ENCODE measurements around the gene THEM5.
A peak's percentile ranks its signal among the peaks of the same experiment; 100 is the strongest.

The THEM5 gene

DNA sequence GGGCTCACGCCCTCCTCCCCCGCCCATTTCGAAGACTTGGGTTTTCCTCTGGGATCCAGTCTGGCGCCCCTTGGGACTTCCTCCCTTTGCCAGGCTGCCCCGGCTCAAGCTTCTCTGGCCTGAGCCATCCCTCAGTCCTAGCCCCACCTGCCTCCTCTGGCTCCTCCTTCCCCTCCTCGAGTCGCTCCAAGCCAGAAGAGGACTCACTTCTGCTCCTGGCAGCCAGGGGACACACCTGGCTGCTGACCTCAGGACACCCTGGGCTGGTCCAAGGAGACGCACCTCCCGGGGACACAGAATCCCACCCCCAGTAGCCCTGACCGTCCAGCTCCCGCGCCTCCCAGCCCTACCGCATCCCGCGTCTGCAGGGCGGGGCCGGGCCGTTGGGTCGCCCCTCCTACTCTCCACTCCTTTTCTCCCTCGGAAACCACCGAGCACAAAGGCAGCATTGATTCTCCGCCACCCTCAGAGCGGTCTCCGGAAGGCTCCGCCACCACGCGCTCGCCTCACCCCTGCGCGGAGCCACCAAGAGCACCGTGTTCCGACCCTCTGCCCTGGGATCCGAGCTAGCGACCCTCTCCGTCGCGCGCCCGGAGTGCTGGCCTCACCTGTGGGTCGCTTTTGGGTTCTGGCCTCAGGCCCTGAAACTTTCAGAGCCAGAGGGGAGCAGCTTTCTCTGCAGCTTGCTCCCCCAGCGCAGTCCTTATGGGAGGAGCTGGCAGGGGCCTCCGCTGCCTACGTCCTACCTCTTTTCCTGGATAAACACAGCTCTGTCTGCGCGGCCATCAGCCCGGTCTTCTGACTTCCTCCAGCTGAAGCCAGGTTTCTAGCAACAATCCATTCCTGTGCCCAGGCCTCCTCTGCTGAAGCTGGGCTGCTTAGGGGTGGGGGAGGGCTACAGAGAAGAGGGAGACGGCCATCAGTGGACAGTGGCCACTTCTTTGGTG lies 13.8 kb downstream of the THEM5 start, which contains the start of gene C2CD4D:
TSS of gene C2CD4D (minus strand) at position 364 of the 947 bp plus-strand sequence. CDS start 831 bp downstream, outside the sequence.
- FAIRE-seq (no peak), DNase-seq (ENCODE audit: low spot score) (no peak)

DNA sequence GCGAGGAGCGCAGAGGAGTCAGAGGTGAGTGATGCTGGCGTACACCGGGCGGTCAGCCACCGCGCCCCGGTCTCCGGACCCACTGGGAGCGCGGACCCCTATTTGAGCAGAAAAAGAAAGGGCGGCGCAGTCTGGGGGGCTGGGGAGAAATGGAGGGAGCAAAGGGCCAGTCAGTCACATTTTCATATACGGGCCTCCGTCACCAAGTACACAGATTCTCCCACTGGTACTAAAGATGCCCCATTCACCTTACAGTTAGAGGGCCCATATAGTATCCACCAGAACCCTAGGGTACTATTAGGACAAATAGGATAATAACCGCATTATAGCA lies 14.5 kb downstream of the THEM5 start:
- no peak for DNase-seq (ENCODE audit: low spot score)
- no peak for FAIRE-seq

DNA sequence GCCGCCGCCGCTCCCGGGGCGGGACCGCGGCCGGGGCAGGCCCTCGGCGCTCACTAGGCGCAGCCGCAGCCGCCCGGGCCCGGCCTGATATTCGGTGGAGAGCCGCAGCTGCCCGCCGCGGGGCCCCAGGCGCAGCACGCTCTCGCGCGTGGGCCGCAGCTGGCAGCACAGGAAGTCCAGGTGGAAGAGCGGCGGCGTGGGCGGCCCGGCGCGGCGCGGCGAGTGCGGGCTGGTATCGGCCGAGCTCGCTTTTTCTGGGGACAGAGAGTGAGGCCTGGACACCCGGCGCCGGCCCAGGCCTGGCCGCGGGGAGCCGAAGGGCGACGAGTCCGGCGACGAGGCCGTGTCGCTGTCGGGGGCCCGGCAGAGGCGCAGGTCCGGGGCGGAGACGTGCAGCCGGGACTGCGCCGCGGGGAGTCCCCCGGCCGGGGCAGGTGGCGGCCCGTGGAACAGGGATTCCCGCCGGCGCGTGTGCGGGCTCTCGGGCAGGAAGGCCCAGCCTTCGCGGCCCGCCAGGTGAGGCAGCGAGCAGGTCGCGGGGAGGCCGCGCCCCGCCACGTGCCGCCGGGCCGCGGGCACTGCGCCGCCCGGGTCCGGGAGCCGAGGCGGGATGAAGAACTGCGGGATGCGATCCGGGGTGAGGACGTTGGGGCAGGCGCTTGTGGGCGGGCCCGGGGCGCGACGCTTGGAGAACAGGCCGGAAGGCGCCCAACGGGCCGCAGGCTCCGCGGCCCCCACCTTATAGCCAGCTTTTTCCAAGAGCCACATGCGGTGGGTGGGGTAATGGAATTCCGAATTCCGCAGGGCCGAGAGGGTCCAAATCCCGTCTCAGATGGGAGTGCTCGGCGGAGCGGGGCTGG lies 15.1 kb downstream of the THEM5 start:
- DNase-seq (ENCODE audit: low spot score) (no peak), FAIRE-seq (no peak)

DNA sequence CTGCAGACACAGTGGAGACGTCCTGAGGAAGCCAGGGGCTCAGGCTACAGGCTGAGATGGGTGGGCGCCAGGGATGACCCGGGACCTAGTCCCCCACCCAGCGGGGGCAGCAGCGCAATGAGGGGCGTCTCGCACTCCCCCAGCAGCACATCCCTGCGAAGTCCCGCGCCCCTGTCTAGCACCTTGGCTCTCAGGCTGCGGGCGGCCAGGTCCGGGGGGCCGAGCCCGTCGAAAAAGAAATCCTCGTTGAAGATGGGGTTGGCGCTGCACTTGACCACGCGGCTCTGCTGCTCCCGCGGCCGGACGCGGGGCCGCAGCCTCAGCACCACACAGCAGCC lies 15.7 kb downstream of the THEM5 start:
- DNase-seq (ENCODE audit: low spot score), result no peak
- FAIRE-seq, result no peak

DNA sequence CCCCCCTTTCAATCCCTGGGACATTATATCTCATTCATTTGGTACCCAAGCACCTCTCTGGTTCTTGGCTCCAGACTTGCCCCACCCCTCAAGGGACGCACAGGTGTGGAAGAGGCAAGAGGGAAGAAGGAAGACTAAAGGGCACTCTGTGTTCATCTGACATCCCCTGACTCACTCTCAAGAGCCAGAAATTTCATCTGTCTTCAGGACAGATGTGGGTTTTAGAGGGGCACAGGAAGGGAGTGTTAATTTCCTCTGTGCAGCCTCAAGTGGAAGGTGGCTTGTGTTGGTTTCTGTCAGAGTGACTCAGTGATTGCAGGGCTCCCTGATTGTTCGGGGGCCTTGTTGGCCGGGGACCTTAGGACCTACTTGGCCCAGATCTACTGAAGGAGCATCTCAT lies 16.3 kb downstream of the THEM5 start:
- DNase-seq (ENCODE audit: low spot score) (no peak), FAIRE-seq (no peak)

DNA sequence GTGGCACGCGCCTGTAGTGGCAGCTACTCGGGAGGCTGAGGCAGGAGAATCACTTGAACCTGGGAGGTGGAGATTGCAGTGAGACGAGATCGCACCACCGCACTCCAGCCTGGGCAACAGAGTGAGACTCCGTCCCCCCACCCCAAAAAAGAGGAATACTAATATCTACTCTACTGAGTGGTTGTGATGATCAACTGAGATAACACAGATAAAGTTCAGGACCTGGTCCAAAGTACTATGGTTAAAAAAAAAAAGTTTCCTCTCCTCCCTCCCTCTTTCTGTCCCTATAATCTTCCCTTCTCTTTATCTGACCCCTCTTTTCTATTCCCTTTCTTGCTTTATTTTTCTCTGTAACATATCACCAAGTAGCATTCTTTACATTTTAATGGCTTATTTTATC lies 17.9 kb downstream of the THEM5 start:
- DNase-seq (ENCODE audit: low spot score), result no peak
- FAIRE-seq, result no peak

DNA sequence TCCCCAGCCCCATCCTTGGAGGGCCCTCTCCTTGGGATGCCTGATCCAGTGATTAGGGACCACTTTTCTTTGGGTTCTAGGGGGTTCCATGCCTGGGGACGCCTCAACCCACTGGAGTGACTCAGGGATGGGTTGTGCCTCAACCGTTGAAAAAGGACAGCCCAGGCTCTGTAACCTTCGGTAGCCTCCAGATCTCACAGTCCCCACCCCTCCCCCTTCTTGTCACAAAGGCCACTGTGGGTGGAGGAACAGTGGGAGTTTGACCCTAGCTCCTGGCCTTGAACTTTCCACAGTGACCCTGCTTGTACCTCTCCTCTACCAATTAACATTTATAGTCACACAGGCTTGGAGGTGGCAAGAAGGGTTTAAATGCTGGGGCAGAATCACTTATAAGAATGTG lies 19.3 kb downstream of the THEM5 start:
- FAIRE-seq, result no peak
- no peak for DNase-seq (ENCODE audit: low spot score)

DNA sequence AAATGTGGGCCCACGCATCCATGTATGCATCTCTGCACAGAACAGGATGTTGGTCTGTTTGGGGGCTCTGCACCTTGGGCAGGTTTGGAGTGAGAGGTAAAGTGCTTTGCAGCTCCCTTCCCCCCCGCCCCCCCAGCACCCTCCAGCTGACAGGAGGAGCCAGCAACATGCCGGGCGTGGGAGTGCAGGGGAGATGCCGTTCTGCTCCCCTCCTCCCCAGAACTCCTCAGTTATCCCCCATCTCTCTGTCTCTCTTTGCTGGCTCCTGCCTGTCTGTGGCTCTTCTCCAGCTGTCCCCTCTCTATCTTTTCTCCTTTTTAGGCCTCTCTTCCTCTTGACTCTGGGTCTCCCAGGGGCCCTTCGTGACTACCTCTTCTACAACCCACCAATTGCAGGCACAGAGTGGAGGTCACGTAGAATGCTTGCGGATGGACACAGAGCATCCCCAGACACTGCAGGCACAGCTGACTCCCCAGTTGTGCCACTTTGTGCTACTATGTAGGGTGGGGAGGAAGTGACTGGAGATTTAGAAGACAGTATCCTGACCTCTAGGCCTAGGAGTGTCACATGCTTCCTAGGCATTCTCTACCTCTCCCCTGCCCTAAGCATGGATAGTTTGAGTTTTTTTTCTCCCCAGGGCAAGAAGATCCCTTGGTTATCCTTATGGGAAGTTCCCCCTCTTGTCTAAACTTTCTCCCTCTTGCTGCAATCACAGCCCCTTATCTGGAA lies 20.2 kb downstream of the THEM5 start:
- no peak for FAIRE-seq
- DNase-seq (ENCODE audit: low spot score), result no peak

DNA sequence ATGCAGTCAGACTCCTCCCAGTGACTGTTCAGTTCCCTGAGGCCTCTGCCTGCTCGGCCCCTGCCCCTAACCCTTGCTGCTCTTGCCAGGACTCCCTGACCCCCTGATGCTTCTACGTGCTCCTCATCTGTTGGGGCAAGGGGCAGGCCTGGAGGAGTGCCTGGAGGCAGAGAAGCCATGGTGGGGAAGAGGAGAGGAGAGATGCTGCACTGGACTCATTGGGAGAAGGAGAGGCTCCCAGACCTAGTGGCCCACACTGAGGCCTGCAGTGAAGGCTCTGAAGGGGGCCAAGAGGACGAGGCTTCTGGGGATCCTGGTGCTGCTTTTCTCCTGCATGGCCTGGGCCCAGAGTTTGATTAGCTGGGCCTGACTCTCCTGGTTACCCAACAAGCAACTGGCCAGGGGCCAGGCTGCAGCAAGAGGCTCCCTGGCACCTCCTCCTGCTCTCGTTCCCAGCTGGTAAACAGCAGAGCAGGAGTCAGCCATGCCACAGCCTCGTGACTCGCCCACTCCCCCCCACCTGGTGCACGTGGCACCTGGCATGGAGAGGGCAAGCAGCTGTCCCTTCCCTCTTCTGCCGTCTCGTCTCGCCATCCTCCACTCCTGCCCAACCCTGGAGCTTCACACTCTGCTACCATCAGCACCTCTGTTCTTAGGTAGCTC lies 21.1 kb downstream of the THEM5 start:
- DNase-seq (ENCODE audit: low spot score), result peak; percentile 44
- no peak for FAIRE-seq

DNA sequence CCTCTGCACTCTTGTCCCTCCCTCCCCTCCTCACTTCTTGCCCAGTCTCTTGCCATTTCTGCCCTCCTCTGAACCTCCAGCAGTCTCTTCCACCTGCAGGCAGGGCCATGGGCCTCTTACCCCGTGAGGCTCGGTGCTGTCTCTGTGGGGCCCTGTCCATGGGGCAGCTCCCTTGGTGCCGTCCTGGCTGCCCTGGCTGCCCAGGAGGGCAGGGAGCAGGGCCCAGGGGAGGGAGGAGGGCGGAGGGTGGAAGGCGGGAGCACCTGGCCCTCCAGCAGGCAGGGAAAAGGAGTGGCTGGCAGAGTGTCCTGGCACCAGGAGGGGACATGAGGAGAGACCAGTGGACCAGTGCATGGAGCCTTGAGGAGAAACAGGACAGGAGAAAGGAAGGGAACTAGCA lies 21.9 kb downstream of the THEM5 start, which contains the start of gene RORC:
TSS of gene RORC (minus strand) at position 198 of the 400 bp plus-strand sequence. CDS start at position 160, 38 bp downstream.
- FAIRE-seq (no peak), DNase-seq (ENCODE audit: low spot score) (no peak)

DNA sequence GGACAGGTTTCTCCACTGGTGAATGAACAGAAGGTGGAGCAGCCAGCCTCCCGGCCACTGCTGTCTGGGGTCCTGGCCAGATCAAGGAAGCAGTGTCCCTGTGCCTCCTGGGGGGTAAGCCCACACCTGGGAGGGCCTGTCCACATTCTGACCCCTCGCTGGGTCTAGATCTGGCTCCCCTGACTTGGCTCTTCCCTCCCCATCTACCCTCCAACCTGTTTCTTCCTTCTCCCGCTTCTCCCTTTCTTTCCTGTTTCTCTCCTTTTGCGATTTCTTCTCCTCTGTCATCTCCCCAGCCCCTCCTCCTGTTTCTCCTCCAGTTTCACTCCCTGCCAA lies 22.3 kb downstream of the THEM5 start:
- DNase-seq (ENCODE audit: low spot score) (no peak), FAIRE-seq (no peak)

DNA sequence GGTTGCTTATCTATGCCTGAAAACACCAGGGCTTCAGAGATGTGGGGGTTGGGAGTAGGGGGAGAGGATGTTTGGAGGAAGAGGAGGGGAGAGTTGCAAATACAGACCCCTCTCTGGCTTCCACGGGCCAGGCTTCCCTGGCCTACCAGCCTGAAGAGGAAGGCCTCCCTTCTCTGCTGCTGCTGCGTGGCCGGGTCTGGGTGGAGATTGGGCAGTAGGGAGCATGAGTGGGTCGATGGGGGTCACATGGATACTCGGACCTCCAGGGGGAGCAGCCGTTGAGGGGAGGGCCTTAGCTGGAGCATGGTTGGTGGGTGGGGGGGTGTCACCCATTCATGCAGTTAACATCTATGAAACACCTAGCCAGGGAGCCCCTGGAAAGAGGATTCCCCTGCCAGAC lies 23.5 kb downstream of the THEM5 start:
- DNase-seq (ENCODE audit: low spot score), result no peak
- FAIRE-seq, result no peak

DNA sequence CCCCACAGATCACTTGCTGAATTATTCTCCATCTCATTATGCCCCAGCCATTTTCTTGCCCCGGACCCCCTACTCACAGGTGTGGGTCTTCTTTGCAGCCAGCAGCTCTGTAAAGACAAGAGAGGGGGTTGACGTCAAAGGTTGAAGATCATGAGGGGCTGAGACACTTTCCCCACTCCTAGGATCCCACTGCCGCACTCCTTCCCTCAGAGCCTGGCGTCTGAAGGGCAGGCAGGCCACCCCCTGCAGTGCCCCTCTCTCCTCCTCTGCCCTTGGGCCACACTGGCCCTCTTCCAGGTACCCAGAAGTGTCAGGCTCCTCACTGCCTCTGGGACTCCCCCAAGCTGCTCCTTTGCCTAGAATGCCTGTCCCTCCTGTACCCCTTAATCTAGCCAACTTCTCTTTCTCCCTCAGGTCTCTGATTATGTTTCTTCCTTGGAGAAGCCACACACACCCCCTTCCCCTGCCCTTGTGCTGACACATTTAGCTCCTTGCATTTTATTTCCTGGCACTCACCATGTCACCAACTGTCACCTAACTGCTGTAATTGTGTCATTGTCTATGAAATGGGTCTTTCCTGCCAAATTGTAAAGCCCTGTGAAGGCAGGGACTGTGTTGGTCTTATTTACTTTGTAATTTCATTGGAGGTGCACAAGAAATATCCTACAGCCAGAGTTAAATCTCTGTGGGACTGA lies 24.0 kb downstream of the THEM5 start:
- no peak for FAIRE-seq
- DNase-seq (ENCODE audit: low spot score), result no peak

DNA sequence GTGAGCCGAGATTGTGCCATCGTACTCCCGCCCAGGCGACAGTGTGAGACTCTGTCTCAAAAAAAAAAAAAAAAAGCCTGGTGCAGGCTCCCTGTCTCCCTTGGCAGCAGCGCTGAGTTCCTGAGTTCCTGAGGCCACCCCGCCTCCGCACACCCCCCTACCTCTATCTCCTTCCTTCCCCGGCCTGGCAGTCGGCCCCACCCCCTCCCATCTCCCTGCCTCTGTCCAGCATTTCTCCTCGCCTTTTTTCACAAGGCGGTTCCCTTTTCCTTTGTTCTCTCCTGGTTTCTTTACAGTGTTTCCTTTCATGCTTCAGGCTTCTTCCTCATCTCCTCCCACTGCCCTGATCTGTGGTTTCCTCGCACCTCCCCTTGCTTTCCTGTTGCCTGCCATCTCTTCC lies 24.6 kb downstream of the THEM5 start:
- DNase-seq (ENCODE audit: low spot score) (peak; percentile 88), FAIRE-seq (no peak)

DNA sequence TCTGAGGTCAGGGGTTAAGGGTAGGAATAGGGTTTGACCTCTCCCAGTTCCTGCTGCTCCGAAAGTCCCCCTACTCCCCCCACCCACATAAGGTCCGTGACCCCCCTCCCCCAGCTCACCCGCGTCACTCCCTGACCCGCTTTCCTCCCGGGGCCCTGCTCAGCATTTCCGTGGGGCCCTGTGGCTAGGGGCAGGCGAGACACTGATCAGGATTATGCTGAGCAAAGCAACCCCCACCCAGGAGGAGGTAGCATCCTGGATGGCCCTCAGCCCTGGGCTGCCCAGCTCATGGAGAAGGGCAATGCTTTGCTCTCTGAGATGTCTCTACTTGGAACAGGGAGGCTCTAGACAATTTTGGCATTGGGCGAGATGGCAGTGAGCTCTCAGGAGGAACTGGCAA lies 25.7 kb downstream of the THEM5 start:
- FAIRE-seq, result no peak

DNA sequence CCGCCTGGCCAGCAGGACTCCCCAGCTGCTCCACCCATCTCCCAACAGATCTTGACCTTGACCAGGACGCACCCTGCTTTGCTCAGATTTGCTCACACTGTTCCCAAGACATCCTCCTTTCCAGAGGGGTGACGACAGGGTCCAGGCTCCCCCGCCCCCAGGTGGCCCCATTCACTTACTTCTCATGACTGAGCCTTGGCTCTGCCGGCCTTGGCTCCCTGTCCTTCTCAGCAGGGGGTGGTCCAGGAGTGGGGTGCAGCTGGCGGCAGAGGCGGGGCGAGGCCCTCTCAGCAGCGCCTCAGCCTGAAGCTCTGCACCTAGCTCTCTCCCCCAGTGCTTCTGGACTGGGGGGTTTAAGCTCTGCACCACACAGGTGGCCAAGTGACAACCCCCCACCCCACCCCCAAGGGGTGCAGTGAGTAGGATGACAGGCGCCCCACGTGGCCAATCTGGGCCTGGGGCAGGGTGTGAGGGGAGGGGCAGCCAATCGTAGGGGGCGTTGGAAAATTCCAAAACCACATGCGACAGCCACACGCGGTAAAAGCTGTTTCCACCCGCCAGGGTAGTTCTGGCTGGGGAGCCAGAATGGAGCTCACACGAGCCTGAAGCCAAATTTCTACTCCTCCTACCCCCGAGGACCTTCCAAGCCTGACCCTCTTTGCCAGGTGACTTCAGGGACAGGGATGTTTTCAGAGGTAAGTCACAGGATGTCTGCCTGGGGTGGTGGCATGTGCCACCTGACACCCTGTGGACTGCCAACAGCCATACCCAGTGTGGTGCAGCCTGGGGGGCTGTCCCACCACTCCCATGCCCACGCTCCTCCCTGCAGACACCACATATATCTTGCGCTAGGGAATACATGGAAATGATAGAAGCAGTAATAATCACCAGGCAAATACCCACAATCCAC lies 27.5 kb downstream of the THEM5 start:
- FAIRE-seq, result no peak

More for the DNA sequence above, 25.7 kb downstream of the THEM5 start:
- no peak for DNase-seq (ENCODE audit: low spot score)

DNA sequence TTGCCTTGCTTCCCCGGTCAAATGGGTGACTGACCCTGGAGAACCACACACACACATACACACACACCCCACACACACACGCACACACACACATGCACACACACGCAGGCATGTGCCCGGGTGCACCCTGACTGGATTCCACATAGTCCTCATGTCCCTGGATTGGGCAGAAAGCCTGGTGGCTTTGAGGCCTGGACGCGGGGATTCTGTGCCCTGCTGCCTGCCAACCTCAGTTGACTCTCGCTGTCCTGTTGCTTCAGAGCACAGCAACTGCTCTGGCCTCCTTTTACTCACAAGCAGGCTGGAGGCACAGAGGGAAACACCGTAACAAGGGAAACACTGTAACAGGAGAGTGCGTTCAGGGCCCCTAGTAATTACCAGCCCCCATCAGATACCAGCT lies 28.3 kb downstream of the THEM5 start:
- DNase-seq (ENCODE audit: low spot score) (no peak), FAIRE-seq (no peak)

More for the DNA sequence above, 27.5 kb downstream of the THEM5 start:
- no peak for DNase-seq (ENCODE audit: low spot score)

DNA sequence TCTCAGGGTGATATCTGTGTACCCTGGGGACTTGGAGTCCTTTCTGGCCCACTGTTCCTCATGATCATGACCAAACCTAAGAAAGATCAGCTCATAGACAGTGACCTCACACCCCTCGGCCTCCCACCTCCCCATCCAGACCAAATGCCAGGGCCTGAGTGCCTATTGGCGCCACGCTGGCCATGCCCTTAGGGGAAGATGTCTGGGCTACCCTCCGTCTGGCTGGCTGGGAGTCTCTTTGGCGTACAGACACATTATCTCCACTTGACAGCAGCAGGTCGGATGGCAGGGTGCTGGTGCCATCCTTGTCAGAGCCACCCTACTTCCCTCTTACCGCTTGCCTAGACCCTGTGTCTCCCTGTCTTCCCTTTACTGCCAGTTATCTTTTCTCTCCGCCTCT lies 30.3 kb downstream of the THEM5 start:
- no peak for DNase-seq (ENCODE audit: low spot score)
- no peak for FAIRE-seq

DNA sequence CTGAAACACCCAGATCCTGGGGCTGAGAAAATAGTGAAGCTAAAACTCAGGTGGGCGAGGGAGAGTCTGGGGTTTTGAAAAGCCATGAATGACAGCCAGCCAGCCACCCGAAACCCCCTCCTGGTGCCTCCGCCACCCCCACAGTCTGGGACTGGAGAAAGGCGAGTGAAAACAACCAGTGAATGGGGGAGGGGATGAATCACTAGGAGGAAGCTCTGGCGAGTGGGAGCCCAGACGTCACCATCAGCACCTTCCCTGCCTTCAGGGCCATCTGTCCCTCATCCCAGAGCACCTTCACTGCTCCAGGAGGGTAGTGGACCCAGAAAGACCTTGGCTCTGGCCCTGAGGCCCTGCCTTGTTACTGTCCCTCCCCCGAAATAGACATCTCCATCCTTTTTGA lies 31.1 kb downstream of the THEM5 start:
- FAIRE-seq (no peak), DNase-seq (ENCODE audit: low spot score) (no peak)

DNA sequence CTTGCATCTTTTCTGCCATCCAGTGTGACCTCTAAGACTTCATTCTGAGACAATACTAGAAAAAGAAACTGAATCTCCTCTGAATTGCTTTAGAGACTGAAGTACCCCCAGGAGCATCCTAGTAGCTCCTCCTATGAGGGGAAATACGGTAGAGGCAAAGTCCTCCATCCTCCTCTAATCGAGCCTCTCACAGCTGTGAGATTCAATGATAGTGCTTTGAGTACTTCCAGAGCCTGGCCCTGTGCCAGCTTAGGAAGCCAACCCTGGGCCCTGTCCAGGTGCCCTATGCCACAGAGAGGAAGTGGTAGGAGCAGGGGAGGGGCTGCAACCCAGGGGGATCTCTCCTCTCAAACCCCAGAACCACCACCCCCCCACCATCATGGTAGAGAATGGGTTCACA lies 32.6 kb downstream of the THEM5 start:
- DNase-seq (ENCODE audit: low spot score) (no peak), FAIRE-seq (no peak)

All from urothelium cell line (cell line).